Loucy (cell line): Measurements from ENCODE around the gene MARS1.
A peak's percentile ranks its signal among the peaks of the same experiment; 100 is the strongest.
"Not testable (repeated sequence)": the region's sequence is repeated elsewhere in the genome, so short reads cannot be mapped to it uniquely, and the experiment has no call there.

ENCODE experiments used
- H2AFZ ChIP-seq: fragments of 200-600 bp; sonication (generic); 2 replicates; pipeline ENCODE4 v1.6.0; 2016; ENCODE audit warnings: antibody characterized with exemption, mild to moderate bottlenecking, low read length, moderate library complexity
- H3F3A ChIP-seq: fragments of 200-600 bp; 2 replicates; pipeline ENCODE4 v1.6.0; 2016; ENCODE audit warnings: antibody characterized with exemption, low read depth, mild to moderate bottlenecking
- H3K27me3 ChIP-seq: fragments of 200-600 bp; sonication (generic); 2 replicates; pipeline ENCODE4 v1.6.1; 2014; ENCODE audit warnings: low read length, mild to moderate bottlenecking; ENCODE audit not compliant: insufficient read depth, poor library complexity, severe bottlenecking
- H3K36me3 ChIP-seq: fragments of 200-600 bp; sonication (generic); 2 replicates; pipeline ENCODE4 v1.6.1; 2016; ENCODE audit warnings: low read length; ENCODE audit not compliant: insufficient read depth
- H3K4me1 ChIP-seq: fragments of 200-600 bp; sonication (generic); 2 replicates; pipeline ENCODE4 v1.5.1; 2014; ENCODE audit warnings: low read length, mild to moderate bottlenecking; ENCODE audit not compliant: insufficient read depth, poor library complexity, severe bottlenecking
- H3K4me2 ChIP-seq: fragments of 200-600 bp; sonication (generic); 2 replicates; pipeline ENCODE4 v1.6.0; 2014; ENCODE audit warnings: antibody characterized with exemption, low read length, low read depth, mild to moderate bottlenecking; ENCODE audit not compliant: poor library complexity, severe bottlenecking
- H3K4me3 ChIP-seq: fragments of 200-600 bp; sonication (generic); 2 replicates; pipeline ENCODE4 v1.5.1; 2014; ENCODE audit warnings: low read length, mild to moderate bottlenecking, mixed read lengths; ENCODE audit not compliant: poor library complexity, severe bottlenecking
- H3K79me2 ChIP-seq: fragments of 200-600 bp; sonication (generic); 2 replicates; pipeline ENCODE4 v1.6.1; 2014; ENCODE audit warnings: low read length; ENCODE audit not compliant: insufficient read depth
- H3K9ac ChIP-seq: fragments of 200-600 bp; sonication (generic); 2 replicates; pipeline ENCODE4 v1.6.0; 2014; ENCODE audit warnings: mild to moderate bottlenecking, low read depth, low read length, moderate library complexity; ENCODE audit not compliant: poor library complexity, severe bottlenecking
- H3K9me2 ChIP-seq: fragments of 200-600 bp; sonication (generic); replicated peaks from 2 replicates; pipeline ENCODE4 v1.6.1; 2016; ENCODE audit warnings: low read depth, low read length, mixed read lengths
- H3K9me3 ChIP-seq: fragments of 200-600 bp; sonication (generic); 2 replicates; pipeline ENCODE4 v1.6.1; 2014; ENCODE audit warnings: mild to moderate bottlenecking, antibody characterized with exemption, low read length, low read depth; ENCODE audit not compliant: insufficient read depth
- H4K20me1 ChIP-seq: fragments of 200-600 bp; sonication (generic); 2 replicates; pipeline ENCODE4 v1.6.0; 2014; ENCODE audit warnings: antibody characterized with exemption, low read length, mild to moderate bottlenecking; ENCODE audit not compliant: insufficient read depth, poor library complexity, severe bottlenecking
- CTCF ChIP-seq: fragments of 200-600 bp; sonication (generic); conservative IDR thresholded peaks from 2 replicates; pipeline ENCODE4 v1.5.1; 2014; ENCODE audit warnings: mild to moderate bottlenecking, antibody characterized with exemption, low read length
- EZH2phosphoT487 ChIP-seq: fragments of 200-600 bp; IDR thresholded peaks from 2 replicates; pipeline ENCODE4 v1.6.1; 2018; ENCODE audit warnings: antibody characterized with exemption, mild to moderate bottlenecking, moderate library complexity, borderline replicate concordance

The MARS1 gene

DNA sequence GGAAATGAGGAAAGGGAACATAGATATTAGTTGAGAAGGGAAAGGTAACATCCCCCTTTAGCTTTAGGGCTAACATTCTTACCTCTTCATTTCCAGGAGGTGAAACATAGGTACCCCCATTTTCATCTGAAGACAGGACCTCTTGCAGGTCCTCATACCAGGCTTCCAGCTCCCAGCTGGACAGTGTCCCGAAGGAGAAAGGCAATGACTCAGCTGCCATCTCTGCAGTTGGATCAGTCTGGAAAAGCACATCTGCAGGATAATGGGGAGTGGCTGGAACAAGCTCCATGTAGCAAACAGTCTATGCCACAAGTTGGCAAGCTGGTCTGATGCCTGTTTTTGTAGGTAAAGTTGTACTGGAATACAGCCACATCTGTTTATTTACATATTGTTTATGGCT, 29.3 kb downstream of the MARS1 start:
- Histone ChIP-seq H3F3A (peaks cover 12% of the 10 kb centered on the region), H3K4me3 (no peak overlapping the region), H3K9me3 (no peaks in the 10 kb centered on the region), H4K20me1 (peaks cover 35% of the 10 kb centered on the region), H3K36me3 (peaks cover 59% of the 10 kb centered on the region), H3K4me1 (peaks cover 29% of the 10 kb centered on the region), H3K4me2 (no peak overlapping the region), H3K9me2 (no peaks in the 10 kb centered on the region), H2AFZ (no peak overlapping the region), H3K27me3 (no peaks in the 10 kb centered on the region), H3K79me2 (peaks cover 31% of the 10 kb centered on the region), H3K9ac (no peak overlapping the region)
- TF ChIP-seq CTCF, result no peak
- TF ChIP-seq EZH2phosphoT487, result no peak

- not testable (repeated sequence) for H3K9ac ChIP-seq, H3K9me2 ChIP-seq, H3K27me3 ChIP-seq, H2AFZ ChIP-seq, H3K4me3 ChIP-seq, H3K9me3 ChIP-seq
- Histone ChIP-seq H3K4me1 (peaks cover 30% of the 10 kb centered on the region), H3F3A (peaks cover 15% of the 10 kb centered on the region), H3K36me3 (peaks cover 54% of the 10 kb centered on the region), H3K4me2 (peak overlapping the region; percentile 96), H4K20me1 (peaks cover 35% of the 10 kb centered on the region), H3K79me2 (peaks cover 31% of the 10 kb centered on the region)
Observed at GRCh38 chr12:57517718-57518117, 29.9 kb downstream of the MARS1 start.

- peaks cover 47% of the 10 kb centered on the region for H3K36me3 ChIP-seq
- H4K20me1 ChIP-seq, result peaks cover 38% of the 10 kb centered on the region
- H3K9ac ChIP-seq, result peak overlapping the region; percentile 92
Observed at GRCh38 chr12:57518176-57518919, 30.5 kb downstream of the MARS1 start.

More at GRCh38 chr12:57518176-57518919, 30.5 kb downstream of the MARS1 start:
- Histone ChIP-seq H2AFZ (no peak overlapping the region), H3K9me2 (no peaks in the 10 kb centered on the region), H3K4me1 (peaks cover 31% of the 10 kb centered on the region), H3K4me2 (peak overlapping the region; percentile 96), H3K27me3 (no peaks in the 10 kb centered on the region), H3F3A (peaks cover 15% of the 10 kb centered on the region), H3K79me2 (peaks cover 35% of the 10 kb centered on the region), H3K9me3 (no peaks in the 10 kb centered on the region), H3K4me3 (peak overlapping the region; percentile 86)
- TF ChIP-seq CTCF (no peak), EZH2phosphoT487 (no peak)
